Liver (tissue), 9 donors: ENCODE data around the gene TSR2. TPM values are rescaled to one million over a fixed set of nuclear protein-coding genes. Genes with fewer than 3 reads are reported as not detected.
"Not testable (repeated sequence)": the region's sequence is repeated elsewhere in the genome, so short reads cannot be mapped to it uniquely, and the experiment has no call there.

Source experiments
- DNase-seq: peaks from one replicate; pipeline ENCODE4 v3.0.0-alpha.2; 2017; ENCODE audit warnings: low spot score
- H3K27ac ChIP-seq, 2 donors: one replicate each; pipeline ENCODE4 v1.7.0; 2013; ENCODE audit warnings: inconsistent platforms in 2 of 2, low read length in 2 of 2, control low read depth in 1 of 2, low read depth in 1 of 2, mild to moderate bottlenecking in 1 of 2
- H3K27me3 ChIP-seq, 4 donors: one replicate each; pipeline versions ENCODE4 v1.6.1 to v1.7.0; 2013; ENCODE audit warnings: low read length in 3 of 4, inconsistent platforms in 1 of 4, mild to moderate bottlenecking in 1 of 4, moderate library complexity in 1 of 4; ENCODE audit not compliant: control insufficient read depth in 4 of 4, insufficient read depth in 4 of 4
- H3K36me3 ChIP-seq, 4 donors: one replicate each; pipeline versions ENCODE4 v1.6.1 to v1.7.0; 2013; ENCODE audit warnings: low read length in 3 of 4, mild to moderate bottlenecking in 3 of 4, low read depth in 1 of 4, moderate library complexity in 1 of 4; ENCODE audit not compliant: control insufficient read depth in 4 of 4, insufficient read depth in 3 of 4
- H3K4me1 ChIP-seq, 4 donors: one replicate each; pipeline versions ENCODE4 v1.6.1 to v1.7.0; 2013; ENCODE audit warnings: low read length in 3 of 4, mild to moderate bottlenecking in 3 of 4, moderate library complexity in 1 of 4; ENCODE audit not compliant: control insufficient read depth in 4 of 4, insufficient read depth in 4 of 4
- H3K4me3 ChIP-seq, 3 donors: one replicate each; pipeline versions ENCODE4 v1.6.1 to v1.7.0; 2013; ENCODE audit warnings: low read length in 3 of 3, control low read depth in 1 of 3, low read depth in 1 of 3, mild to moderate bottlenecking in 1 of 3
- H3K9ac ChIP-seq, 2 donors: one replicate each; pipeline ENCODE4 v1.7.0; 2013; ENCODE audit warnings: low read length in 2 of 2, mild to moderate bottlenecking in 2 of 2, moderate library complexity in 2 of 2, control low read depth in 1 of 2, low read depth in 1 of 2
- H3K9me3 ChIP-seq, 4 donors: one replicate each; pipeline versions ENCODE4 v1.6.1 to v1.7.0; 2013; ENCODE audit warnings: low read length in 3 of 4; ENCODE audit not compliant: control insufficient read depth in 4 of 4
- EGR1 ChIP-seq, 2 donors: IDR thresholded peaks; 2 replicates each; pipeline ENCODE4 v1.6.1; 2016 to 2018; ENCODE audit warnings: antibody characterized with exemption in 2 of 2, low read depth in 2 of 2
- FOXA1 ChIP-seq: IDR thresholded peaks from 2 replicates; pipeline ENCODE4 v1.6.1; 2016; ENCODE audit warnings: antibody characterized with exemption
- GABPA ChIP-seq, 2 donors: IDR thresholded peaks in 1 of 2; conservative IDR thresholded peaks in 1 of 2; 2 replicates each; pipeline ENCODE4 v1.6.1; 2016; ENCODE audit warnings: antibody characterized with exemption in 2 of 2, mild to moderate bottlenecking in 1 of 2, moderate library complexity in 1 of 2
- HNF4A ChIP-seq, 2 donors: conservative IDR thresholded peaks; 2 replicates each; pipeline ENCODE4 v1.6.1; 2016; ENCODE audit warnings: antibody characterized with exemption in 2 of 2, mild to moderate bottlenecking in 2 of 2
- HNF4G ChIP-seq: IDR thresholded peaks from 2 replicates; pipeline ENCODE4 v1.6.1; 2016; ENCODE audit warnings: antibody characterized with exemption
- MAX ChIP-seq: IDR thresholded peaks from 2 replicates; pipeline ENCODE4 v1.6.1; 2016; ENCODE audit warnings: antibody characterized with exemption
- RAD21 ChIP-seq, 2 donors: IDR thresholded peaks; 2 replicates each; pipeline ENCODE4 v1.6.1; 2016; ENCODE audit warnings: antibody characterized with exemption in 2 of 2, mild to moderate bottlenecking in 2 of 2
- REST ChIP-seq: IDR thresholded peaks from 2 replicates; pipeline ENCODE4 v1.6.1; 2016; ENCODE audit warnings: antibody characterized with exemption, mild to moderate bottlenecking
- SP1 ChIP-seq: IDR thresholded peaks from 2 replicates; pipeline ENCODE4 v1.6.1; 2018; ENCODE audit warnings: antibody characterized with exemption, mild to moderate bottlenecking
- TAF1 ChIP-seq: conservative IDR thresholded peaks from 2 replicates; pipeline ENCODE4 v1.6.1; 2016; ENCODE audit warnings: antibody characterized with exemption, mild to moderate bottlenecking
- YY1 ChIP-seq: IDR thresholded peaks from 2 replicates; pipeline ENCODE4 v1.6.1; 2016; ENCODE audit warnings: antibody characterized with exemption, mild to moderate bottlenecking
- ZBTB33 ChIP-seq: IDR thresholded peaks from 2 replicates; pipeline ENCODE4 v1.6.1; 2016; ENCODE audit warnings: antibody characterized with exemption
- WGBS: extraction: QIAGEN DNeasy Blood & Tissue Kit; methylation state at CpG from one replicate; pipeline ENCODE4 v1.1.7; 2013; 5-methylcytosine and 5-hydroxymethylcytosine counted together
- polyA plus RNA-seq, 2 donors: library from polyadenylated mRNA; stranded (reverse) in 1 of 2; unstranded in 1 of 2; fragments of 200-250 nt in 1 of 2; fragments of >200 nt in 1 of 2; fragmentation: Nextera tagmentation in 1 of 2; extraction: Ambion mirVana in 1 of 2; gene quantifications; one replicate each; pipeline versions ENCODE4 v1.2.1 to v1.2.3, GENCODE V29; 2013 to 2015
- total RNA-seq, 2 donors: library from RNA; depleted of rRNA; stranded (reverse); fragments of >200 nt; gene quantifications; one replicate each; pipeline ENCODE4 v1.2.3, GENCODE V29; 2014
- donor health status: healthy.
- donor health status: healthy.
- donor health status: healthy.
- donor health status: healthy.
- donor health status: healthy.

The TSR2 gene
- total and polyA plus RNA-seq, 4 donors: 7.9 to 22.1 (median 14.1) TPM

- not testable (repeated sequence) for DNase-seq
These were observed 49.6 kb downstream of the TSR2 start for GRCh38 chrX:54489819-54490218.

GRCh38 chrX:54492340-54492739, 52.1 kb downstream of the TSR2 start:
- Histone ChIP-seq H3K27me3 (no peaks in the 10 kb centered on the region), H3K4me3 (no peak overlapping the region), H3K27ac (no peak overlapping the region), H3K9me3 (no peaks in the 10 kb centered on the region), H3K9ac (no peak overlapping the region), H3K36me3 (no peaks in the 10 kb centered on the region), H3K4me1 (peaks cover 0 to 1% (median 0%) of the 10 kb centered on the region in 4 donors)
- WGBS: 80% methylated on average over 6 of the region's 6 CpGs
- DNase-seq: no peak
- TF ChIP-seq HNF4A (conservative IDR thresholded peaks at IDR 0.05): no peak
- no peak for TF ChIP-seq GABPA (IDR thresholded peaks at IDR 0.05 in 1 of 2, conservative IDR thresholded peaks at IDR 0.05 in 1 of 2)
- TF ChIP-seq HNF4G: no peak
- no peak for TF ChIP-seq SP1
- TF ChIP-seq RAD21 (IDR thresholded peaks at IDR 0.05): no peak
- no peak for TF ChIP-seq TAF1
- TF ChIP-seq EGR1 (IDR thresholded peaks at IDR 0.05; ENCODE audit: low read depth in 2 of 2): no peak
- no peak for TF ChIP-seq FOXA1
- TF ChIP-seq ZBTB33: no peak
- no peak for TF ChIP-seq REST
- no peak for TF ChIP-seq MAX
- TF ChIP-seq YY1: no peak

More at GRCh38 chrX:54489819-54490218, 49.6 kb downstream of the TSR2 start:
- H3K4me3 ChIP-seq, H3K9me3 ChIP-seq, H3K9ac ChIP-seq, H3K27ac ChIP-seq, H3K27me3 ChIP-seq, H3K4me1 ChIP-seq, H3K36me3 ChIP-seq: not testable (repeated sequence)
- 98% methylated on average over 5 of the region's 5 CpGs for WGBS
